GM12878 (cell line): Measurements from ENCODE around the gene ZNF655.

Source experiments
- EZH2 ChIP-seq: IDR thresholded peaks from 2 replicates; pipeline ENCODE4 v1.6.1; 2012; ENCODE audit warnings: low read depth, mild to moderate bottlenecking, control low read depth, inconsistent platforms, low read length, borderline replicate concordance; ENCODE audit not compliant: control insufficient read depth
- KDM1A ChIP-seq: fragments of 200-600 bp; sonication (generic); IDR thresholded peaks from 2 replicates; pipeline ENCODE4 v1.6.1; 2016; ENCODE audit warnings: borderline replicate concordance
- PAX5 ChIP-seq: IDR thresholded peaks from 2 replicates; pipeline ENCODE4 v1.6.1; 2011; ENCODE audit warnings: low read depth, low read length, borderline replicate concordance
- SPI1 ChIP-seq: IDR thresholded peaks from 2 replicates; pipeline ENCODE4 v1.6.1; 2011; ENCODE audit warnings: low read depth, mild to moderate bottlenecking, low read length, moderate library complexity, borderline replicate concordance; ENCODE audit not compliant: insufficient read depth
- ZZZ3 ChIP-seq: IDR thresholded peaks from 2 replicates; pipeline ENCODE4 v1.6.1; 2011; ENCODE audit warnings: low read depth; ENCODE audit not compliant: control insufficient read depth, insufficient read length
- TF ChIP-seq, protein P1 (sequence below), 3 experiments: IDR thresholded peaks in 2 of 3; conservative IDR thresholded peaks in 1 of 3; 2 replicates each; pipeline ENCODE4 v1.5.1; 2011; ENCODE audit warnings: low read depth in 3 of 3, low read length in 3 of 3, mild to moderate bottlenecking in 3 of 3, control low read depth in 2 of 3, moderate library complexity in 2 of 3, inconsistent platforms in 1 of 3, mixed read lengths in 1 of 3; ENCODE audit not compliant: control insufficient read depth in 2 of 3, insufficient read depth in 1 of 3; ENCODE audit errors: extremely low read depth in 1 of 3

DNA sequence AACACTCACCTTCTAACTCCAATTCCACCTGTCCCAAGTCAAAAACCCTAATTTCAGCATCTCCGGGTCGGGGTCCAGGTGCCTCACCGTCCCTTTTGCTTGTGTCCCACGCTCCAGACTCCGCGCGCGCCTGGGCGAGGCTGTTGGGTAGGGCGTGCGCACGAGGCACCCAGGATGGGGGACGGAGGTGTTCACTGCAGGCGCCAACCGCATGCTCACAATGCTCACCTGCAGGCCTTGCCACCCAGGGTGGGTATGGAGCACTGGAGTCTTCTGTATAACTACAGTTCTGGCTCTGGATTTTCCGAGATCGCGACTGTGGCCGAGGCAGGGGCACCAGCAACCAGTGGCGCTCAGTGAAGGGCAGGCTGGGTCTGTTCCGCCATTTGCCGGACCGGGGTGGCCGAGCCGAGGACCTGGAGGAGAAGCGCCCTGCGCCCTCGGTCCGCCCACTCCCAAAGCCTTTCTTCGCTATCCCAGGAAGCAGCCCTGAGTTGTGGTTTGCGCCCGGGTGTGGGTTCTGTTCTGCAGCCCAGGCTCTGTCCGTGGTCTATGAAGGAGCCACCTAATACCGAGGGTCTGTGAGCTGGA, 15.3 kb upstream of the ZNF655 start:
- TF ChIP-seq, protein P1, sequence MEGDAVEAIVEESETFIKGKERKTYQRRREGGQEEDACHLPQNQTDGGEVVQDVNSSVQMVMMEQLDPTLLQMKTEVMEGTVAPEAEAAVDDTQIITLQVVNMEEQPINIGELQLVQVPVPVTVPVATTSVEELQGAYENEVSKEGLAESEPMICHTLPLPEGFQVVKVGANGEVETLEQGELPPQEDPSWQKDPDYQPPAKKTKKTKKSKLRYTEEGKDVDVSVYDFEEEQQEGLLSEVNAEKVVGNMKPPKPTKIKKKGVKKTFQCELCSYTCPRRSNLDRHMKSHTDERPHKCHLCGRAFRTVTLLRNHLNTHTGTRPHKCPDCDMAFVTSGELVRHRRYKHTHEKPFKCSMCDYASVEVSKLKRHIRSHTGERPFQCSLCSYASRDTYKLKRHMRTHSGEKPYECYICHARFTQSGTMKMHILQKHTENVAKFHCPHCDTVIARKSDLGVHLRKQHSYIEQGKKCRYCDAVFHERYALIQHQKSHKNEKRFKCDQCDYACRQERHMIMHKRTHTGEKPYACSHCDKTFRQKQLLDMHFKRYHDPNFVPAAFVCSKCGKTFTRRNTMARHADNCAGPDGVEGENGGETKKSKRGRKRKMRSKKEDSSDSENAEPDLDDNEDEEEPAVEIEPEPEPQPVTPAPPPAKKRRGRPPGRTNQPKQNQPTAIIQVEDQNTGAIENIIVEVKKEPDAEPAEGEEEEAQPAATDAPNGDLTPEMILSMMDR (IDR thresholded peaks at IDR 0.05 in 2 of 3, conservative IDR thresholded peaks at IDR 0.05 in 1 of 3; ENCODE audit: control insufficient read depth in 2 of 3, extremely low read depth in 1 of 3, insufficient read depth in 1 of 3, low read depth in 3 of 3, low read length in 3 of 3) = no peak
- no peak for TF ChIP-seq EZH2
- no peak for TF ChIP-seq SPI1
- TF ChIP-seq KDM1A = no peak
- TF ChIP-seq ZZZ3 = no peak
- no peak for TF ChIP-seq PAX5
